ENCODE measurements around the gene QPCT. TPM values are rescaled to one million over a fixed set of nuclear protein-coding genes. Genes with fewer than 3 reads are reported as not detected.
"Not testable (repeated sequence)": the region's sequence is repeated elsewhere in the genome, so short reads cannot be mapped to it uniquely, and the experiment has no call there.

Gene QPCT
- total RNA-seq, result under 1 TPM; 0.43 to 0.68 TPM

GRCh38 chr2:37344453-37345361 lies at the start of gene QPCT:
Gene QPCT (plus strand): TSS chr2:37344630. CDS start chr2:37344732, 102 bp downstream.
- intact Hi-C loops (cut with micrococcal nuclease), result loop anchor here (2.0 kb wide), 1 partner anchor 20 kb away; the partner anchor contains the start of gene PRKD3
- DNase-seq, result peak; percentile 63
- ChIA-PET POLR2A (no interaction called here), CTCF (interaction anchor here (1.4 kb wide), 1 partner anchor 52 kb away, joined by 3 read pairs; no protein-coding TSS in a partner anchor)
- Mint-ChIP-seq H3K36me3 (no peaks in the 10 kb centered on the region), H3K27ac (no peak within 1 kb of the TSS), H3K27me3 (peaks cover 30% of the 10 kb centered on the region), H3K9me3 (no peaks in the 10 kb centered on the region), H3K4me1 (ENCODE audit: low read depth) (peaks cover 21% of the 10 kb centered on the region), H3K4me3 (peak within 1 kb of the TSS; percentile 74)

- H3K9me3 Mint-ChIP-seq; H3K27me3 Mint-ChIP-seq; DNase-seq; H3K36me3 Mint-ChIP-seq; POLR2A ChIA-PET; H3K4me1 Mint-ChIP-seq (ENCODE audit: low read depth); CTCF ChIA-PET; H3K4me3 Mint-ChIP-seq; H3K27ac Mint-ChIP-seq; intact Hi-C loops (cut with micrococcal nuclease): not testable (repeated sequence)
Observed at GRCh38 chr2:37294858-37295257, 49.6 kb upstream of the QPCT start.

GRCh38 chr2:37295469-37296073 lies 48.9 kb upstream of the QPCT start:
- CTCF ChIA-PET, result no interaction called here
- Mint-ChIP-seq H3K4me1 (ENCODE audit: low read depth) (peaks cover 14% of the 10 kb centered on the region), H3K4me3 (no peak overlapping the region), H3K27me3 (no peaks in the 10 kb centered on the region), H3K9me3 (no peaks in the 10 kb centered on the region), H3K27ac (no peak overlapping the region), H3K36me3 (peaks cover 8% of the 10 kb centered on the region)
- POLR2A ChIA-PET, result no interaction called here
- intact Hi-C loops (cut with micrococcal nuclease), result no loop called here
- no peak for DNase-seq

- Mint-ChIP-seq H3K27ac (no peak overlapping the region), H3K4me3 (no peak overlapping the region), H3K9me3 (no peaks in the 10 kb centered on the region), H3K27me3 (no peaks in the 10 kb centered on the region), H3K4me1 (ENCODE audit: low read depth) (peaks cover 17% of the 10 kb centered on the region), H3K36me3 (peaks cover 3% of the 10 kb centered on the region)
- POLR2A ChIA-PET, result no interaction called here
- no peak for DNase-seq
- intact Hi-C loops (cut with micrococcal nuclease), result no loop called here
- CTCF ChIA-PET, result no interaction called here
Observed at GRCh38 chr2:37297632-37298031, 46.8 kb upstream of the QPCT start.

- intact Hi-C loops (cut with micrococcal nuclease), result no loop called here
- Mint-ChIP-seq H3K9me3 (no peaks in the 10 kb centered on the region), H3K36me3 (peaks cover 6% of the 10 kb centered on the region), H3K4me3 (no peak overlapping the region), H3K27ac (no peak overlapping the region), H3K27me3 (no peaks in the 10 kb centered on the region), H3K4me1 (ENCODE audit: low read depth) (peaks cover 18% of the 10 kb centered on the region)
- DNase-seq, result no peak
- ChIA-PET CTCF (no interaction called here), POLR2A (no interaction called here)
Observed at GRCh38 chr2:37300146-37300545, 44.3 kb upstream of the QPCT start.

- no peak for DNase-seq
- peaks cover 6% of the 10 kb centered on the region for H3K36me3 Mint-ChIP-seq
- intact Hi-C loops (cut with micrococcal nuclease), result no loop called here
- ChIA-PET POLR2A (interaction anchor here (0.6 kb wide), 1 partner anchor 61 kb away, joined by 3 read pairs; no protein-coding TSS in a partner anchor), CTCF (no interaction called here)
- H3K27me3 Mint-ChIP-seq, result no peaks in the 10 kb centered on the region
- H3K4me3 Mint-ChIP-seq, result no peak overlapping the region
- H3K27ac Mint-ChIP-seq, result no peak overlapping the region
- no peaks in the 10 kb centered on the region for H3K9me3 Mint-ChIP-seq
- H3K4me1 Mint-ChIP-seq (ENCODE audit: low read depth), result peaks cover 22% of the 10 kb centered on the region
Observed at GRCh38 chr2:37300578-37300977, 43.9 kb upstream of the QPCT start.

- no peak overlapping the region for H3K4me3 Mint-ChIP-seq
- H3K4me1 Mint-ChIP-seq (ENCODE audit: low read depth), result peaks cover 26% of the 10 kb centered on the region
- H3K27me3 Mint-ChIP-seq, result no peaks in the 10 kb centered on the region
- H3K9me3 Mint-ChIP-seq, result no peaks in the 10 kb centered on the region
- H3K27ac Mint-ChIP-seq, result no peak overlapping the region
- DNase-seq, result no peak
- POLR2A ChIA-PET, result interaction anchor here (0.6 kb wide), 1 partner anchor 62 kb away, joined by 3 read pairs; no protein-coding TSS in a partner anchor
- H3K36me3 Mint-ChIP-seq, result peaks cover 6% of the 10 kb centered on the region
- CTCF ChIA-PET, result no interaction called here
- intact Hi-C loops (cut with micrococcal nuclease), result no loop called here
Observed at GRCh38 chr2:37301408-37301807, 43.0 kb upstream of the QPCT start.

GRCh38 chr2:37302701-37303252 lies 41.7 kb upstream of the QPCT start:
- intact Hi-C loops (cut with micrococcal nuclease), result no loop called here
- Mint-ChIP-seq H3K4me3 (no peak overlapping the region), H3K9me3 (no peaks in the 10 kb centered on the region), H3K27ac (no peak overlapping the region), H3K4me1 (ENCODE audit: low read depth) (peaks cover 33% of the 10 kb centered on the region), H3K27me3 (no peaks in the 10 kb centered on the region), H3K36me3 (peaks cover 6% of the 10 kb centered on the region)
- POLR2A ChIA-PET, result no interaction called here
- CTCF ChIA-PET, result no interaction called here
- no peak for DNase-seq

GRCh38 chr2:37306024-37306423 lies 38.4 kb upstream of the QPCT start:
- no peak overlapping the region for H3K27ac Mint-ChIP-seq
- POLR2A ChIA-PET, result no interaction called here
- CTCF ChIA-PET, result no interaction called here
- H3K27me3 Mint-ChIP-seq, result no peaks in the 10 kb centered on the region
- no peak for DNase-seq
- no peaks in the 10 kb centered on the region for H3K9me3 Mint-ChIP-seq
- intact Hi-C loops (cut with micrococcal nuclease), result no loop called here
- H3K36me3 Mint-ChIP-seq, result peaks cover 3% of the 10 kb centered on the region
- H3K4me3 Mint-ChIP-seq, result no peak overlapping the region
- peaks cover 32% of the 10 kb centered on the region for H3K4me1 Mint-ChIP-seq (ENCODE audit: low read depth)

- Mint-ChIP-seq H3K27ac (no peak overlapping the region), H3K4me1 (ENCODE audit: low read depth) (peaks cover 35% of the 10 kb centered on the region), H3K36me3 (peaks cover 3% of the 10 kb centered on the region), H3K27me3 (no peaks in the 10 kb centered on the region), H3K9me3 (no peaks in the 10 kb centered on the region), H3K4me3 (no peak overlapping the region)
- intact Hi-C loops (cut with micrococcal nuclease), result no loop called here
- ChIA-PET POLR2A (interaction anchor here (0.8 kb wide), 1 partner anchor 29 kb away, joined by 3 read pairs; no protein-coding TSS in a partner anchor), CTCF (no interaction called here)
- DNase-seq, result no peak
Observed at GRCh38 chr2:37307500-37307899, 36.9 kb upstream of the QPCT start.

GRCh38 chr2:37315364-37315763 lies 29.1 kb upstream of the QPCT start:
- CTCF ChIA-PET, result no interaction called here
- Mint-ChIP-seq H3K4me3 (no peak overlapping the region), H3K27ac (no peak overlapping the region), H3K9me3 (no peaks in the 10 kb centered on the region), H3K27me3 (no peaks in the 10 kb centered on the region), H3K36me3 (peaks cover 9% of the 10 kb centered on the region), H3K4me1 (ENCODE audit: low read depth) (peaks cover 49% of the 10 kb centered on the region)
- DNase-seq, result no peak
- POLR2A ChIA-PET, result no interaction called here
- intact Hi-C loops (cut with micrococcal nuclease), result loop anchor here (1.0 kb wide), 1 partner anchor 8 kb away; no protein-coding TSS in a partner anchor

GRCh38 chr2:37316181-37316580 lies 28.2 kb upstream of the QPCT start:
- peaks cover 45% of the 10 kb centered on the region for H3K4me1 Mint-ChIP-seq (ENCODE audit: low read depth)
- DNase-seq, result no peak
- no peak overlapping the region for H3K4me3 Mint-ChIP-seq
- POLR2A ChIA-PET, result no interaction called here
- CTCF ChIA-PET, result interaction anchor here (0.8 kb wide), 1 partner anchor 26 kb away, joined by 3 read pairs; no protein-coding TSS in a partner anchor
- intact Hi-C loops (cut with micrococcal nuclease), result no loop called here
- no peaks in the 10 kb centered on the region for H3K9me3 Mint-ChIP-seq
- no peak overlapping the region for H3K27ac Mint-ChIP-seq
- H3K36me3 Mint-ChIP-seq, result peaks cover 9% of the 10 kb centered on the region
- no peaks in the 10 kb centered on the region for H3K27me3 Mint-ChIP-seq
